ENCODE measurements around the gene JSRP1. TPM values are rescaled to one million over a fixed set of nuclear protein-coding genes. Genes with fewer than 3 reads are reported as not detected.

JSRP1 gene
- total RNA-seq, 1 donor from 2014 or later = 79.3 TPM

GRCh38 chr19:2209408-2209807, 46.8 kb downstream of the JSRP1 start:
- Histone ChIP-seq H3K27me3 (ENCODE audit: control insufficient read depth in 3 of 3, insufficient read depth in 3 of 3, low read length in 3 of 3) (no peaks in the 10 kb centered on the region), H3K27ac (ENCODE audit: low read depth, low read length) (no peak overlapping the region), H3K4me3 (ENCODE audit: low read length in 3 of 3) (no peak overlapping the region), H3K36me3 (ENCODE audit: control insufficient read depth in 3 of 3, insufficient read depth in 3 of 3, low read length in 3 of 3) (peaks cover 37 to 67% (median 50%) of the 10 kb centered on the region in 3 donors), H3K9ac (ENCODE audit: low read depth in 1 of 3, low read length in 3 of 3) (no peak overlapping the region), H3K9me3 (ENCODE audit: control insufficient read depth in 3 of 3, low read length in 3 of 3) (no peaks in the 10 kb centered on the region), H3K4me1 (ENCODE audit: control insufficient read depth in 3 of 3, insufficient read depth in 3 of 3, low read length in 3 of 3) (peaks cover 0 to 14% (median 8%) of the 10 kb centered on the region in 3 donors)

DNA sequence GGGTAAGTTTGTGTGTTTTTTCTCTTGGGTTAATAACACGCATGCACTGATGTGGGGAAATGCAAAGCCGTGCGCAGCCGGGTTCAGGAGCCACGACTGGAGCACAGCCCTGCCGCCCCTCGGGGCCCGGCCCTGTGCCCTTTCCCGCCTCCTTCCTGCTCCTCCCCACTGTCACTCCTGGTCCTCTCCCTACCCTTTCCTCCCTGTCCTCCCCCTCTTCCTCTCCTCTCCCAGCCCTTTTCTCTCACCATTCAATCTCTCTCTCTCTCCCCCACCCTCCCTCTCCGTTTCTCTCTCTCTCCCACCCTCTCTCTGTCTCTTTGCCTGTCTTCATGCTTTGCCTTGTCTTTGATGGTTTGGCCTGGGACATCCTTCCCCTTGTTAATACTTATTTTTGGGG, 47.2 kb downstream of the JSRP1 start:
- no peaks in the 10 kb centered on the region for H3K27me3 ChIP-seq (ENCODE audit: control insufficient read depth in 3 of 3, insufficient read depth in 3 of 3, low read length in 3 of 3)
- H3K36me3 ChIP-seq (ENCODE audit: control insufficient read depth in 3 of 3, insufficient read depth in 3 of 3, low read length in 3 of 3) = peaks cover 36 to 66% (median 50%) of the 10 kb centered on the region in 3 donors
- peaks cover 0 to 14% (median 8%) of the 10 kb centered on the region in 3 donors for H3K4me1 ChIP-seq (ENCODE audit: control insufficient read depth in 3 of 3, insufficient read depth in 3 of 3, low read length in 3 of 3)
- H3K27ac ChIP-seq (ENCODE audit: low read depth, low read length) = peak overlapping the region; percentile 19
- no peak overlapping the region for H3K4me3 ChIP-seq (ENCODE audit: low read length in 3 of 3)
- H3K9me3 ChIP-seq (ENCODE audit: control insufficient read depth in 3 of 3, low read length in 3 of 3) = no peaks in the 10 kb centered on the region
- no peak overlapping the region for H3K9ac ChIP-seq (ENCODE audit: low read depth in 1 of 3, low read length in 3 of 3)

GRCh38 chr19:2207991-2208860, 48.0 kb downstream of the JSRP1 start:
- no peaks in the 10 kb centered on the region for H3K27me3 ChIP-seq (ENCODE audit: control insufficient read depth in 3 of 3, insufficient read depth in 3 of 3, low read length in 3 of 3)
- no peak overlapping the region for H3K4me3 ChIP-seq (ENCODE audit: low read length in 3 of 3)
- H3K27ac ChIP-seq (ENCODE audit: low read depth, low read length) = peak overlapping the region; percentile 19
- no peaks in the 10 kb centered on the region for H3K9me3 ChIP-seq (ENCODE audit: control insufficient read depth in 3 of 3, low read length in 3 of 3)
- H3K36me3 ChIP-seq (ENCODE audit: control insufficient read depth in 3 of 3, insufficient read depth in 3 of 3, low read length in 3 of 3) = peaks cover 40 to 66% (median 50%) of the 10 kb centered on the region in 3 donors
- peaks cover 0 to 14% (median 8%) of the 10 kb centered on the region in 3 donors for H3K4me1 ChIP-seq (ENCODE audit: control insufficient read depth in 3 of 3, insufficient read depth in 3 of 3, low read length in 3 of 3)
- H3K9ac ChIP-seq (ENCODE audit: low read depth in 1 of 3, low read length in 3 of 3) = no peak overlapping the region

DNA sequence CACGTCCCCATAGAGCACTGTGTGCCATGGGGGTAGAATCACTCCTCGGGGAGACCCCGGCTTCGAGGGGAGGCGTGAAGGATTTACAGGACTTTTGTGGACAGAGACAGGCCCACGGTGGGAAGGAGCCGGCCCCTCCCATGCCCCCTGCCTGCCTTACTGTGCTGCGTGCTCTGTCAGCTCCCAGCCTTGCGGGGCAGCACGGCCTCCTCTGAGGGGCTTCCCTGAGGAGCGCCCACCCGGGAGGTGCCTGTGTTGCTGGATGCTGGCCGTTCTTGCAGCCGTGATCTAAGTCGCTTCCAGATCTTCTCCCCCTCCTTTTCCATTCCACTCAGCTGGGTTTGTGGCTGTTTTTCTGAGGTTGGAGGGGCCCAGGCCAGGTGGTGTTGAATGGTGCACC, 49.2 kb downstream of the JSRP1 start:
- no peaks in the 10 kb centered on the region for H3K27me3 ChIP-seq (ENCODE audit: control insufficient read depth in 3 of 3, insufficient read depth in 3 of 3, low read length in 3 of 3)
- H3K36me3 ChIP-seq (ENCODE audit: control insufficient read depth in 3 of 3, insufficient read depth in 3 of 3, low read length in 3 of 3) = peaks cover 38 to 66% (median 43%) of the 10 kb centered on the region in 3 donors
- peaks cover 0 to 14% (median 8%) of the 10 kb centered on the region in 3 donors for H3K4me1 ChIP-seq (ENCODE audit: control insufficient read depth in 3 of 3, insufficient read depth in 3 of 3, low read length in 3 of 3)
- H3K27ac ChIP-seq (ENCODE audit: low read depth, low read length) = no peak overlapping the region
- H3K9ac ChIP-seq (ENCODE audit: low read depth in 1 of 3, low read length in 3 of 3) = no peak overlapping the region
- H3K9me3 ChIP-seq (ENCODE audit: control insufficient read depth in 3 of 3, low read length in 3 of 3) = no peaks in the 10 kb centered on the region
- H3K4me3 ChIP-seq (ENCODE audit: low read length in 3 of 3) = no peak overlapping the region

GRCh38 chr19:2202366-2202765, 53.9 kb downstream of the JSRP1 start:
- Histone ChIP-seq H3K4me3 (ENCODE audit: low read length in 3 of 3) (no peak overlapping the region), H3K27me3 (ENCODE audit: control insufficient read depth in 3 of 3, insufficient read depth in 3 of 3, low read length in 3 of 3) (no peaks in the 10 kb centered on the region), H3K4me1 (ENCODE audit: control insufficient read depth in 3 of 3, insufficient read depth in 3 of 3, low read length in 3 of 3) (peaks cover 0 to 8% (median 2%) of the 10 kb centered on the region in 3 donors), H3K9me3 (ENCODE audit: control insufficient read depth in 3 of 3, low read length in 3 of 3) (no peaks in the 10 kb centered on the region), H3K36me3 (ENCODE audit: control insufficient read depth in 3 of 3, insufficient read depth in 3 of 3, low read length in 3 of 3) (peaks cover 21 to 40% (median 27%) of the 10 kb centered on the region in 3 donors), H3K27ac (ENCODE audit: low read depth, low read length) (no peak overlapping the region), H3K9ac (ENCODE audit: low read depth in 1 of 3, low read length in 3 of 3) (no peak overlapping the region)

Small RNA genes within 50 kb of the gene (small RNA-seq; reads per million reads assigned to genes)
- 0.12 reads per million for gene MIR1227

Other genes starting within 250 kb of the JSRP1 start
- 28.7 TPM for gene BTBD2, start 240.7 kb downstream of the JSRP1 start, total RNA-seq
- 32.4 TPM for gene MKNK2, start 205.2 kb downstream of the JSRP1 start, total RNA-seq
- 12.0 TPM for gene MOB3A, start 160.1 kb downstream of the JSRP1 start, total RNA-seq
- gene IZUMO4, start 159.5 kb downstream of the JSRP1 start, total RNA-seq = 2.1 TPM
- gene AP3D1, start 104.9 kb downstream of the JSRP1 start, total RNA-seq = 33.4 TPM
- gene DOT1L, start 92.5 kb downstream of the JSRP1 start, total RNA-seq = 5.7 TPM
- gene PLEKHJ1, start 20.1 kb downstream of the JSRP1 start, total RNA-seq = 63.2 TPM
- 37.6 TPM for gene SF3A2, start 19.6 kb downstream of the JSRP1 start, total RNA-seq
- 0.52 TPM for gene AMH, start 7.1 kb downstream of the JSRP1 start, total RNA-seq
- gene PEAK3, start 25.8 kb upstream of the JSRP1 start, total RNA-seq = not detected
- gene LINGO3, start 51.7 kb upstream of the JSRP1 start, total RNA-seq = not detected
- 49.1 TPM for gene LSM7, start 72.2 kb upstream of the JSRP1 start, total RNA-seq
- gene SPPL2B, start 72.3 kb upstream of the JSRP1 start, total RNA-seq = 11.0 TPM
- gene TMPRSS9, start 103.8 kb upstream of the JSRP1 start, total RNA-seq = under 0.01 TPM
- 29.7 TPM for gene TIMM13, start 171.2 kb upstream of the JSRP1 start, total RNA-seq
- gene LMNB2, start 200.5 kb upstream of the JSRP1 start, total RNA-seq = 52.7 TPM
- 5.7 TPM for gene GADD45B, start 219.7 kb upstream of the JSRP1 start, total RNA-seq